Glutamatergic neuron (in vitro differentiated cells): Measurements from ENCODE around the gene OR1J4. TPM values are rescaled to one million over a fixed set of nuclear protein-coding genes. Genes with fewer than 3 reads are reported as not detected.
A peak's percentile ranks its signal among the peaks of the same experiment; 100 is the strongest.

Source experiments
- DNase-seq: peaks from one replicate; pipeline ENCODE4 v3.0.0; 2022
- H3K27ac Mint-ChIP-seq: one replicate; pipeline ENCODE4 v1.8.0; 2020; ENCODE audit warnings: mild to moderate bottlenecking, mixed read lengths, inconsistent platforms; ENCODE audit not compliant: unreplicated experiment
- H3K27me3 Mint-ChIP-seq: one replicate; pipeline ENCODE4 v1.8.0; 2020; ENCODE audit warnings: mild to moderate bottlenecking, moderate library complexity, mixed read lengths, inconsistent platforms; ENCODE audit not compliant: unreplicated experiment
- H3K36me3 Mint-ChIP-seq: one replicate; pipeline ENCODE4 v1.8.0; 2020; ENCODE audit warnings: mild to moderate bottlenecking, mixed read lengths, inconsistent platforms; ENCODE audit not compliant: unreplicated experiment
- H3K4me1 Mint-ChIP-seq: one replicate; pipeline ENCODE4 v1.8.0; 2020; ENCODE audit warnings: mild to moderate bottlenecking, low read depth, mixed read lengths, inconsistent platforms; ENCODE audit not compliant: unreplicated experiment
- H3K4me3 Mint-ChIP-seq: one replicate; pipeline ENCODE4 v1.8.0; 2020; ENCODE audit warnings: mild to moderate bottlenecking, mixed read lengths, inconsistent platforms; ENCODE audit not compliant: unreplicated experiment
- H3K9me3 Mint-ChIP-seq: one replicate; pipeline ENCODE4 v1.8.0; 2020; ENCODE audit warnings: mild to moderate bottlenecking, moderate library complexity, mixed read lengths, inconsistent platforms; ENCODE audit not compliant: unreplicated experiment
- CTCF ChIP-seq: fragments of 200-600 bp; sonication (generic); IDR thresholded peaks from one replicate; pipeline ENCODE4 v1.5.0; 2021; ENCODE audit not compliant: partially characterized antibody, unreplicated experiment
- total RNA-seq: library from RNA; stranded (reverse); fragmentation: NEBNext Ultra II Directional; extraction: Animal tissue kit (Norgen Biotek cat#: 25700); gene quantifications from one replicate; pipeline ENCODE4 v1.2.1, GENCODE V29; 2021; ENCODE audit not compliant: unreplicated experiment

OR1J4 gene
- total RNA-seq, 1 donor from 2014 or later: not detected

GRCh38 chr9:122479062-122479461 lies 39.9 kb upstream of the OR1J4 start:
- peaks cover 2% of the 10 kb centered on the region for H3K27me3 Mint-ChIP-seq
- no peak overlapping the region for H3K4me3 Mint-ChIP-seq
- H3K9me3 Mint-ChIP-seq: no peaks in the 10 kb centered on the region
- no peak for TF ChIP-seq CTCF
- no peaks in the 10 kb centered on the region for H3K4me1 Mint-ChIP-seq
- DNase-seq: no peak
- no peaks in the 10 kb centered on the region for H3K36me3 Mint-ChIP-seq
- no peak overlapping the region for H3K27ac Mint-ChIP-seq

- Mint-ChIP-seq H3K27me3 (no peaks in the 10 kb centered on the region), H3K27ac (no peak overlapping the region), H3K36me3 (no peaks in the 10 kb centered on the region), H3K4me3 (no peak overlapping the region), H3K9me3 (no peaks in the 10 kb centered on the region), H3K4me1 (no peaks in the 10 kb centered on the region)
- peak; percentile 82 for TF ChIP-seq CTCF
- DNase-seq: peak; percentile 20
Measured at GRCh38 chr9:122498883-122499288, 20.1 kb upstream of the OR1J4 start.

- TF ChIP-seq CTCF: no peak
Measured at GRCh38 chr9:122506964-122507363, 12.0 kb upstream of the OR1J4 start.

GRCh38 chr9:122510502-122510901 lies 8.4 kb upstream of the OR1J4 start, which contains the start of gene OR1J2:
TSS of gene OR1J2 (plus strand) at chr9:122510802. CDS start at chr9:122510802, 0 bp downstream.
- no peaks in the 10 kb centered on the region for H3K36me3 Mint-ChIP-seq
- TF ChIP-seq CTCF: no peak
- H3K4me1 Mint-ChIP-seq: no peaks in the 10 kb centered on the region
- no peak for DNase-seq
- no peak within 1 kb of the TSS for H3K27ac Mint-ChIP-seq
- H3K4me3 Mint-ChIP-seq: no peak within 1 kb of the TSS
- peaks cover 2% of the 10 kb centered on the region for H3K27me3 Mint-ChIP-seq
- H3K9me3 Mint-ChIP-seq: no peaks in the 10 kb centered on the region

More at GRCh38 chr9:122506964-122507363, 12.0 kb upstream of the OR1J4 start:
- Mint-ChIP-seq H3K36me3 (no peaks in the 10 kb centered on the region), H3K9me3 (no peaks in the 10 kb centered on the region), H3K27ac (no peak overlapping the region), H3K4me3 (no peak overlapping the region), H3K27me3 (peaks cover 2% of the 10 kb centered on the region), H3K4me1 (no peaks in the 10 kb centered on the region)
- DNase-seq: no peak

- no peak for TF ChIP-seq CTCF
- Mint-ChIP-seq H3K4me3 (no peak overlapping the region), H3K4me1 (no peaks in the 10 kb centered on the region), H3K9me3 (no peaks in the 10 kb centered on the region), H3K36me3 (no peaks in the 10 kb centered on the region), H3K27ac (no peak overlapping the region), H3K27me3 (peaks cover 2% of the 10 kb centered on the region)
- DNase-seq: no peak
Measured at GRCh38 chr9:122518226-122518625, 715 bp upstream of the OR1J4 start.
